T-helper 2 cell (primary cell): ENCODE data around the gene CAMK2B.
A peak's percentile ranks its signal among the peaks of the same experiment; 100 is the strongest.
"Not testable (repeated sequence)": the region's sequence is repeated elsewhere in the genome, so short reads cannot be mapped to it uniquely, and the experiment has no call there.

ENCODE experiments used
- DNase-seq, 5 experiments: peaks; one replicate each; pipeline versions ENCODE4 v3.0.0 to v3.0.0-alpha.2; 2012 to 2022

Gene CAMK2B

DNA sequence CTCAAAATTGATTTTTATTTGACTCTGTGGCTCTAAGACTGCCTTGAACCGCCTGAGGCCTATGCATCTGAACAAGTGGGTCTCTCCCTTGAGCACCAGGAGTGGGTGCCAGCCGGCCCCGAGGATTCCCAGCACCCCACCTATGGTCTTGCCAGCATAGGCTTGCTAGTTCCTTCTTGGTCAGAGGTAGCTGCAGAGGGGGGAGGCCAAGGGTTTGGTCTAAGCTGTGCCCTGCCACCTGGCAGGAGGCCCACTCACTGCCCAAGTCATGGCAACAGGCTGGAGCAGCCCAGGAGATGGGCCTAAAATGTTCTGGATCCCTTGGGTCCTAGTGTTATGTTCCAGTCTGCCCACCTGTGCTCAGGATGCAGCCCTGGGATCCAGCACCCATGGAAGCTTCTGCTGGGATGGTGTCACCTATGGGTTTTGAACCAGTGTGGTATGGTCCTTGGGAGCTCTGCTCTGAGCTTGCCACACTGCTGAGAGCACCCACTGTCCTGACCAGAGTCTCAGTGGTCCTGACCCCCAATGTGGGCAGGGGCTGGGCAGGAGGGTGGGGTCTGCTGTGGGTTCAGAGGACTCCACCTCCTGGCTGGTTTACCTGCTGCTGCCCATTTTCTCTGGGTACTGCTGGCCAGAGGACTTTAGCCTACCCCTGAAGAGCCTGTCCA, 112.1 kb downstream of the CAMK2B start:
- DNase-seq, result no peak

DNA sequence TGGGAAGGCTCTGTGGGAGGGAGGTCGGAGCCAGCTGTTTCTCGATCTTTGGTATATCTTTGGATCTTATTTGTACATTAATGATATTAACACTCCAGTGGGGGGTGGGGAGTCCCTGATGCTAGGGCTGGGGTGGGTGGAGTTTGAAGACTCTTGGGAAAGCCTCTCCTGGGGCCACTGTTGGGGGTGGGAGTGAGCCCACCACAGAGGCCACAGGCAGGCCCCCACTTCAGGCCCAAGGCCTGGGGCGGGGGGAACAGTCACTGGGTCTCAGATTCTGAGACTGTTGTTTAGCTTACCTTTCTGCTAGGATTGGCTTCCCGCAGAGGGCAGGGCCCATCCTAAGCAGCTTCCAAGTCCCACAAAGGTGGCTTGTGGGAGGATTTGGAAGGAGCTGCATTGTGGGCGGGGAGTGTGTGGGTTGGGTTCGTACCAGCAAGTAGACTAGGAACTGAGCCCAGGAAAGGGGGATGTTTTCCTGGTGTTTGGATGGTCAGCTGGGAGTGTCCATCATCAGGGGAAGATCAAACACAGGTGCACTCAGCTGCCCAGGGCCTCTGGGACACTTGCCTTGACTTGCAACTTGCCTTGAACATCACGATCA, 112.7 kb downstream of the CAMK2B start:
- DNase-seq, result no peak

DNA sequence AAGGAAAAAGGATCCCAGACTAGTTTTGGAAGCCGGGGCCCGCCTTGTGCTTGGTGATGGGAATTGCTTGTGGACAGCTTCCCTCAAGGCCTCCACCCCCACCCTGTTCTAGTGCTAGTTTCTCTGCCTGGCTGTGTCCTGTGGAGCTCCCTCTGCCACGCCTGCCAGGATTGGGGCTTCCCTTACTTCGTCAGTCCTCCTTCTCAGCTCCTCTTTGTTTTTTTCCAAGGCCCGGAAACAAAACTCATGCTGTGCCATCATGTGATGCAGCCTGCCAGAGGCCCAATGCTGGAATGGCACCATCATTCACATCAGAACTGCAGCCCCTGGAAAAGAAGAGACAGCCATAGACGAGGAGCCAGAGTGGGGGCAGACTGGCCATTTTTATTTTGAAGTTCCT, 113.4 kb downstream of the CAMK2B start:
- DNase-seq, result no peak

DNA sequence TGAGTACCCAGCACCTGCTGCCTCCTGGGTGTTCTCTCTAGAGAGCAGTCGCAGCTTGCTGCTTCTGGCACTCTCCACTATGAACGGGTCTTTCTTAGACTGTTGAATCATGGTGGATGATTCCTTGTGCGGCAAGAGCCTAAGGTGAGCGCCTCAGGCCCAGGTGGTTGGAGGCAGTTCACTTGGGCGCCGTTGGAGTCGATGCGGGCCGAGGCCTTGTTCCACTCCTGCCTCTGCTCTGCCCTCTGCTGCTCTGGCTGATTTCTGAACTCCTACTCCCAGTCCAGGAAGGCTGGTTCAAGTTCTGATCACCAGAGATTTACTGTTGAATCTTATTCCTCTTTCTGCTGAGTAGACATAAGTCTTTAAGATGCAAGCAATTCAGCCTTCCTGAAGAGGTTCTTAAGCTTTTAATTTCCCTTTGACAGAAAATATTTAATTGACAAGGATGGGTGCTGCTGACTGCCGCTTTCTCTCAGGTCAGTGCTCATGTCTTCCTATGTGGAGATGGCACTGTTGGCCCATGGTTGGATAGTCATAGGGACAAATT, 114.2 kb downstream of the CAMK2B start:
- no peak for DNase-seq

DNA sequence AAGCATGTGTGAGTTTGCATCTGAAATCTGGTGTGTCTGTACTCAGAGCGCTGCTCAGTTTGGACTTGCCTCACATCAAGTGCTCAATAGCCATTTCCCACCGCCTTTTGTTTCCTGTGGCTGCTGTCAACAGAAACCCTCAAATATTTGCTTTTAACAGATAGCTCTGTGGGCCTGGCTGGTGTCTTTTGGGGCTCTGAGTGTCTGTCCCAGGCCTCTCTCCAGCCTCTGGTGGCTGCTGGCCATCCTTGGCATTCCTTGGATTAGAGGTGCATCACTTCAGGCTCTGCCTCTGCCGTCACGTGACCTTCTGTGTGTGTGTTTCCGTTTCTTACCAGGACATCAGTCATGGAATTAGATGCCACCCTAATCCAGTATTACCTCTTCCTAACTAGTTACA, 115.3 kb downstream of the CAMK2B start:
- no peak for DNase-seq

DNA sequence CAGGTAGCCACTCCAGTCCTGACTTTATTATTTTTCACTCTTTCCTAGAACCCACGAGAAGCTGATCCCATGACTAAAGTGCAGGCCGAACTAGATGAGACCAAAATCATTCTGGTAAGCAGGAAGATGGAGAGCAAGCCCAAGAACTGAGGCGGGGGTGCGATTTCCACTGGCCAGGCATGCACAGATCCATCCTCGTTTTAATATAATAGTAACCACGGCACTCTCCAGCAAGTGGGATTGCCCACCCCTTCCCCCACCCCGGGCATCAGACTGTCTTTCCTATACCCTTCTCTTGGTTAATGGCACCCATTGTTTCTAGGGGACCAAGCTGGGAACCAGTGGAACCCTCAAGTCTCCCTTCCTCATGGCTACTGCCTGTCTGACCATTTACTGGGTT, 117.3 kb downstream of the CAMK2B start:
- DNase-seq, result no peak

DNA sequence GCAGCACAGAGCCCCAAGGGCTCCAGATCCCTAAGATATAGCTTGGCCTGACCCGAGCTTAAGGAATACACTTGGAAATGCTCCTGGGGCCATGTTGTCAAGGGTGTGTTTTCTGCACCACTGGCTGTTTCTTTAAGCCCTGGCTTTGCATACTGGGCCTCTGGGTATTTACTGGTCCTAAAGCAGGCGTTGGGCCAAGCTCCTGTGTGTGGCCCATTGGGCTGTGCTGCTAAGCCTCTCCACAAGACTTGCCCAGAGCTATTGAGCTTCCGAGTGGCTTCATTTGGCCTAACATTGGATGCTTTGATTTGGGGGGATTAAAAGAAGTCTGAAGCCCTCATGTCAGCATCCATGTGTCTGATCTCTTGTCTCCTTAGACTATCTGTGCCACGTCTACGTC, 119.4 kb downstream of the CAMK2B start:
- no peak for DNase-seq

DNA sequence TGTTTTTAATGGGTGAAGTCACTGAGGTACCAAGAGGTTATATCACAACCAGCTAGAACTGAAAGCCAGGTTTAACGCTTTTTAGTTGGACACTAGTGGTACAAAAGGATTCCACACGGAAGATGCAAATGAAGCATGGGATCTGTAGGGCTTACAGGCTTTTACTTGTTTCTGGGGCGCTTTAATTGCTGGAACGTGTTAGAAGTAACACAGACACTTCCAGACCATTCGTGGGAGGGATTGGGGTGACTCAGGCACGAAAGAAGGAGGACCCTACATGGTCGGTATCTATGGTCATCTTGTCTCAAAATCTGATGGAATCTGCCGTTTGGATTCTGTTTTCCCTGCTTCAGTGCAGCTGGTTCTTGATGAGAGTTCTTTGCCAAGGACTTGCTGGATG, 123.6 kb downstream of the CAMK2B start:
- no peak for DNase-seq

DNA sequence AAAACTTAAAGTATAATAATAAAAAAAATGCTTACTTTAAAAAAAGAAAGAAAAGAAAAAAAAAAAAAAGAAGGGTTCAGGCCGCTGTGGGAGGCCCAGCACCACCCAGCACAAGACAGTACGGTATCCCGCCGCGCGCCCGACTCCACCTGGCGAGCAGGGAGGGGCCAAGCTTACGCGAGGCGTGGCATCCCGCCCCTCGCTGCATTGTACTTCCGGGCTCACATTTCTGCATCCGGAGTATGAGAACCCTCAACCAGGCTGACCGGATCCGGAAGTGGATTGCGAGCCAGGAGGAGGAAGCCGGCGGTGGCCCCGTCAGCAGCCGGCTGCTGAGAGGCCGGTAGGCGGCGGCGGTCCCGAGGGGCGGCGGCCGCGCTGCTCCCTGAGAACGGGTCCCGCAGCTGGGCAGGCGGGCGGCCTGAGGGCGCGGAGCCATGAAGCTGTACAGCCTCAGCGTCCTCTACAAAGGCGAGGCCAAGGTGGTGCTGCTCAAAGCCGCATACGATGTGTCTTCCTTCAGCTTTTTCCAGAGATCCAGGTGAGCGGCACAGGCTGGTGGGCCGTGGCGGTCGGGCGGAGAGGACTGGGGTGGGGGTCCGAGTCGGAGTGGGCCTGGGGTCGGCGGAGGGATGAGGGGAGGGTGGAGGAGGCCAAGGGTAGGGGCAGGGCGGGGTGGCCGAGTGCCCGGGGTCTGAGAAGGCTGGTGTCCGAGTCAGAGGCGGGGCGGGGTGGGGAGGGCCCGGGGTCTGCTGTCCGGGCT, 124.5 kb downstream of the CAMK2B start, which contains the start of gene YKT6:
Gene YKT6, plus strand, starts transcription at position 280 of the 763 bp plus-strand sequence. Its CDS starts 158 bp downstream, at position 438.
- DNase-seq, result peak; percentile 76 to 98 (median 91)

DNA sequence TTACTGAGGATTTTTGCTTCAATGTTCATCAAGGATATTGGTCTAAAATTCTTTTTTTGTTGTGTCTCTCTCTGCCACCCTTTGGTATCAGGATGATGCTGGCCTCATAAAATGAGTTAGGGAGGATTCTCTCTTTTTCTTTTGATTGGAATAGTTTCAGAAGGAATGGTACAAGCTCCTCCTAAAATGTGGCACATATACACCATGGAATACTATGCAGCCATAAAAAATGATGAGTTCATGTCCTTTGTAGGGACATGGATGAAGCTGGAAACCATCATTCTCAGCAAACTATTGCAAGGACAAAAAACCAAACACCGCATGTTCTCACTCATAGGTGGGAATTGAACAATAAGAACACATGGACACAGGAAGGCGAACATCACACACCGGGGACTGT, 125.2 kb downstream of the CAMK2B start:
- not testable (repeated sequence) for DNase-seq

DNA sequence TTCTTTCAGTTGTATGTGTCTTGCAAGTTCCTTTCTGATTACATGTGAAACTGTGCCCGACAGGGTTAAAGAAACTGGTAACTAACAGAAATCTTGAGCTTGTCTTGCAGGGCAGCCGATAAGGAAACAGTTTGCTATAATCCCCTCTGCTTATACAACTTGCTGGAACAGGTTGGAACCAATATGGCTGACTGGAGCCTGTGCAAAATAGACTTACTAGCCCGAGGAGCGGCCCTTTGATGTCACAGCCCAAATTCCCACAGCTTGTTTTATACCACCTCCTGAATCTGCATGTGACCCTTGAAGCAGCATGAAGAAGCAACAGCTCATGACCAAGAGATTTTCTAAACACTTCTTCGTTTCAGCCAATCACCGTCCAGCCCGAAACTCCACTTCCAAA, 127.9 kb downstream of the CAMK2B start:
- DNase-seq, result no peak

DNA sequence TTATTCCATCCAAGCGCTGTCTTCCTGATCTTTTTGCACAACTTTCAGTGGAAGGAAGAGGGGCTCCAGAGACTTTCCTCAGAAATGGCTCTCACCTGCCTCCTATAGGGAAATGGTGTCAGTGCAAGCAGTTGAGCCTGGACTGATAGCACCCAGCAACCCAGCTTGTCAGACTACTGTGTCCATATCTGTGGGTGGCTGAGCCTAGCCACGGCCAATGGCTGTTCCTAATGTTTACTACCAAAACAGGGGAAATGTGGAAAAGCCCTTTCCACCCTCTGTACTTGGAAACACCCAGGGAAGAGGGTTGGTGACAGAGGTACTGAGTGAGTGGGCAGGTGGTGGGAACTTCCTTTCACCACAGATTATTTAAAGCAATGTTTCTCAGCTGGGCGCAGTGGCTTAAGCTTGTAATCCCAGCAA, 128.9 kb downstream of the CAMK2B start:
- peak in 1 of 5 experiments; percentile 33 for DNase-seq

DNA sequence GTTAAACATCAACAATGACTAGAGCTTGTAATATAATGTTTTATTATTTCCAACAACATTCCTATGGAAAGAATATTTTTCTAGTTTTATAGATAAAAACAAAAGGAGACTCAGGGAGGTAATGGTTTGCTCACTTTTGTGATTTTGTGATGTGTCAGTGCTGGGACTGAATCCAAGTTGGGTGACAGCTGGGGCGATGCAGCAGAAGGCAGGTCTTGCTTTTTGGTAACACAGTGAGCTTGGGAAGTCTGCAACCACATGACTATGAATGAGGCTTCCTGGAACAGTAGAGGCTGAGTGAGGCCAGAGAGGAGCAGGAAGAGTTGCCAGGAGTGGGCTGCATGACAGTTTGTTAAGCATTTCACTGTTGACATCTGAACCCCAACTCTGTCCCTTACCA, 129.5 kb downstream of the CAMK2B start:
- DNase-seq, result no peak

DNA sequence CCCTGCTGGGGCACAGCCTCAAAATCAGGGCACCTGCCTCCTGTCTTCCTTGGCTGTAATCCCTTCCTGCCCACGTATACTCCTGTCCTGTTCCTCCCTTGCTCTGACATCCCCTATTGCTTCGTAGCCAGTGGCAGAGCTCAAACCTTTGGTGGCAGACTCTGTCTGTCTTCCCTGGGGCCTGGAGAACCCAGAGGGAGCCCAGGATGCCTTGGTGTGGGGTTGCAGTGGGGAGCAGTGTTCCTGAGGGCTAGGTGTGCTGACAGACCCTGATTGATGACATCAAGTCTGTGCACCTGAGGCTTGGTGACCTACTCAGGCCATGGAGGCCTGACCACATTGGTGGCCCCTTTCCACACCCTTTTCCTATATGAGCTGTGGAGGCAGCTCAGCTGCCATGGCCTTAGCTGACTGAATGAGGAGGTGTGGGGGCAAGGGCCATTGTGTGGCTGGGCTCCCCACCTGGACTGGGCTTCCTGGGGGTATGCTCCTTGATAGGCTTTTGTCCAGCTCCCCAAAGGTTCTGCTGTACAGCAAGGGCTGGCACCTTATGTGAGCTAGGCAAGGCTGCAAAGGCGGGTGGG, 130.7 kb downstream of the CAMK2B start:
- DNase-seq, result no peak

DNA sequence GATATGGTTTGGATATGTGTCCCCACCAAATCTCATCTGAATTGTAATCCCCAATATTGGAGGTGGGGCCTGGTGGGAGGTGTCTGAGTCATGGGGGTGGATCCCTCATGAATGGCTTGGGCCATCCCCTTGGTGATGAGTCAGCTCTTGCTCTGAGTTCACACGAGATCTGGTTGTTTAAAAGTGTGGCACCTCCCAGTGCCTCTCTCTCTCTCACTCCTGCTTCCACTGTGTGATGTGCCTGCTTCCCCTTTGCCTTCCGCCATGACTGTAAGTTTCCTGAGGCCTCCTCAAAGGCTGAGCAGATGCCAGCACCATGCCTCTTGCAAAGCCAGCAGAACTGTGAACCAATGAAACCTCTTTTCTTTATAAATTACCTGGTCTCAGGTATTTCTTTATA, 131.3 kb downstream of the CAMK2B start:
- DNase-seq, result peak in 2 of 5 experiments; percentile 10 to 12

DNA sequence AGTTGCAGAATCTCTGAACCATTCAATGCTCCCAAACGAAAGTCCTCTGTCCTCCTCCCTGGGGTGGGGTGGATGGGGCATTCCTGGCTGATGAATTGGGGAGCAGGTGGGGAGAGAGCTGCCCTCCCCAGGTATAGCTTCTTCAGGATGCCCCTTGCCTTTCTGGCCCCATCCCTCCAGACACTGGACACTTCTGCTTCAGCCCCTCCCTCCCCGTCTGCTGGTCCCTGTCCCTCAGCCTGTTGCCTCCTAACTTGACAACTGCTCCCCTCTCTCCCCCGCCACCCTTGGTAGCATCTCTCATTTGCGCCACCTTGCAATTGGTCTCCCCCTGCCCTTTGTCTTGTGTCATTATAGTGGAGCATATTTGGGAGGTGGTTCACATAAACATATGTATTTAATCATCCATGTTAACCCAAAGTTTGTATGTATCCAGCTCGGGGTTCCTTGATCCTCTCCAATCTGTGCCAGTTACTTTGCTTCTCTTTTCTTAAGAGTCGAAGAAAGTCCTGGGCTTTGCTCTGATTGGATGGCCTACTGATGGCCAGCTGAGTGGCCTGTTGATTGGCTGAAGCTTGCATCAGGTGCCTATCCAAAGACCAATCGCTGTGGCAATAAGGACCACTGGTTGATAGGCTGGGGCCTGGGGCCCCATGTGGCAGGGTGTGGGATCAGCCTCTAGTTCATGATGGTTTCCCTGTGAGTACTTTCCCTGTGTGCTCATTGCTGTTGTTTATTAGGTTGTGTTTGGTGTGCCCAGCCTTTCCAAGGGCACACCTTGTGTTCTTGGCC, 132.2 kb downstream of the CAMK2B start:
- no peak for DNase-seq

DNA sequence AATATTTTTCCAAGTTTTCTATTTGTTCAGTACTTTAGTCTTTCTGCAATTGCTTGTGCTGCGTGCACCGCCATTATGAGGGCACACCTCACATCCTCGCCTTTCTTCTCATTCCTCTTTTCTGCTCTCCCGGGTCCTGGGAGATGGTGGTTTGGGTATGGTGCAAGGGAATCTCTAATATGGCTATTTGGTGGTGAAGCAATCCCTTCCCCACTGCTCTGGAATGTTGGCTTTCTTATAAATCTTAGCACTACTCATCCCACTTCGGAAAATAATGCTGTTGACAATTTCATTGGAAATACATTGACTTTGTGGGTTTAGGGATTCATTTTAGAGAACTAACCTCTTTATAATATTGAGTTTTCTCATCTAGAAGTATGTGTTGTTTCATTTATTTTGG, 134.2 kb downstream of the CAMK2B start:
- DNase-seq, result no peak

DNA sequence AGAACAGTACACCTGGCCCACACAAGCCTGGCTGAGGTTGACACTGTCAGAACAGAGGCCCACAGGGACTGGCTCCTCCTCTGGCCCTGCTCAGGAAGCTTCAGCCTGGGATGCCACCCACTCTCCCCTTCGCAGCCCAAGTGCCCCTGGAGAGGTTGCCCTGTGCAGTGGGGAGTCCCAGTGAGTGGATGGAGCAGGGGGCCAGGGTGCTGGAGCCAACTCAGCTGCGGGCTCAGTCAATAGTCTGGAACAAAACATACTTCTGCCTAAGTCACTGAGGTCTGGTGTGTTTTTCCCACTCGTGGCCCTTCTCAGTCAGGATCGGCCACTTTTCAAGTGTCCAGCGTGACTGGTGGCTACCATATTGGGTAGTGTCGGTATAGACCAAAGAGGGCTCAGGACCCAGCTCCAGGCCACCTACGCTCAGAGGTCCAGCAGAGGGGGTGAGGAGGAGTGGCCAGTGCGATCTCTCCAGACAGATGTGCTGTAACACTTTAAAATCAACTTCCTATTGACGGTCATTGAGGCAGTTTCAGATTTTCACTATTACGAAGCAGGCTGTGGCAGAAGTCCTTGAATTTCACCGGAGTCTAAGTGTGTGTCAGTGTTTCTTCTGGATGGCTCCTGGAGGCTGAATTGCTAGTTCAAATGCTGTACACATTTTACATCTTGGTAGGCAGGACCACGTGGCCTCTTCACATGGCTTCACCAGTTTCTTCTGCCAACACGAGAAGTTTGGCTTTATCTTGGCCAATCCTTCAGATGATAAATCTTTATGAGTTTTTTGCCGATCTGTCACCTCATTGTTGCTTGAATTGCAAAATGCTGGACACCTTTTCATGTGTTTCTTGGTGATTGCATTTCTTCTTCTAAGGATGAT, 135.2 kb downstream of the CAMK2B start:
- no peak for DNase-seq

DNA sequence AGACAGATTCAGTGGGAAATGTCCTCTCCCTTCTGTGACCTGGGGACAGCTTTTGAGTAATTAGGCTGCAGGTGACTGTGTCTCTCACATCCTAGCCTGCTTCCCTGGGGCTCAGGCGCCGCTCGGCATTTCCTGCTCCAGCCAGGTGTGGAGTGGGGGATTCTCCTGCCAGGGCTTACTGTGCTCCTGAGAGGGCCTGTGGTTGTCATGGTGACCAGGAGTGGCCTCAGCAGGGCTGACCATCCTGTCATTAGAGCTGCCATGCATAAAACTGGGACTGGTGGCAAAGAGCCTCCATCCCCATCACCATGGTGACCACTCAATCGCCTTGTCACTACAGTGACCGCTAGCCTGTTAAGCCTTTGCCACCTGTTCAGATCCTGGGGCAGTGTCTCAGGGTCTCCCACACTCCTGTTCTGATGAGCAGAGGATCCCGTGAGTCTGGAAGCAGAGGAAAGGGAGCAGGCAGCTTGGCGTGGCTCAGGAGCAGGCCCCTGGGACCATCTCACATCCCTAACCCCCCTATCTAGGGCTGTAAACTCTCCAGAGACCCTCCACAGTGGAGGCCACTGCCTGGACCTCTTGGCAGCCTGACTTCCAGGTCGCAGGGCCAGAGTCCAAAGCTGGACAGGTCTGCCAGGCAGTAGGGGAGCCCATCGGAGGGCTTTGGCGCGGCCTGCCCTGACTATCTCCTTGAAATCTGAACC, 136.0 kb downstream of the CAMK2B start, which contains the start of gene GCK:
Gene GCK, minus strand, starts transcription at position 154 of the 707 bp plus-strand sequence. CDS start 486 bp downstream, outside the sequence.
- DNase-seq, result no peak

DNA sequence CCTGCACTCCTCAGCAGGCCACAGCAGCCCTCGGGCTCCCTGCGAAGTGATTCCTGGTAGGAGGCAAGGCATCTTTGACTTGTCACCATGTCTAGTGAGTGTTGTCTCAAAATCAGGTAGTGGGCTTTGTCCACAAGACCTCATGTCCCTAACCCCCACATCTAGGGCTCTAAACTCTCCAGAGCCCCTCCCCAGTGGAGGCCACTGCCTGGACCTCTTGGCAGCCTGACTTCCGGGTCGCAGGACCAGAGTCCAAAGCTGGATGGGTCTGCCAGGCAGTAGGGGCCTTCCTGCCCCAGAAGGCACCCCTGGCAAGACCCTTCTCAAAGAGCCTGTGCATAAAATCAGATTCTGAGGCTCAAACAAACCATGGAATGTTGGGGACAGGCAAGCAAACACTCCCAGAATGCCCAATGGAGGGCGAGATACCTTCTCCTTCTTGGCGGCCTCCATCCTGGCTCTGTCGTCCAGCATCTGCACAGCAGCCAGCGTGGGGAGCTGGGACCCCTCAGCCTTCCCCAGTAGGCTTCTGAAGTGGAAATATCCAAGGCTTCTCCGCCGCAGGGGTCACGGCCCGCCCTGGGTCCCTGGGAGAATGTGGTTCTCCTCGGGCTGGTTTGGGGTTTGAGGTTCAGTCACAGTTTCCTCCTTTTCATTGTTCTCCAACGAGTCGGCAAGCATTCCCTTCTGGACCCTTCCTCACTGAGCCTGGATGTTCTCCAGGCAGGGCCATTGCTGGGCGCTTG, 136.7 kb downstream of the CAMK2B start:
- DNase-seq, result no peak
